Measurements from ENCODE around the gene CALML4. TPM values are rescaled to one million over a fixed set of nuclear protein-coding genes. Genes with fewer than 3 reads are reported as not detected.
"Not testable (repeated sequence)": the region's sequence is repeated elsewhere in the genome, so short reads cannot be mapped to it uniquely, and the experiment has no call there.

CALML4 gene
- total RNA-seq, 2 experiments from 2014 or later = 1.5 to 2.0 TPM

DNA sequence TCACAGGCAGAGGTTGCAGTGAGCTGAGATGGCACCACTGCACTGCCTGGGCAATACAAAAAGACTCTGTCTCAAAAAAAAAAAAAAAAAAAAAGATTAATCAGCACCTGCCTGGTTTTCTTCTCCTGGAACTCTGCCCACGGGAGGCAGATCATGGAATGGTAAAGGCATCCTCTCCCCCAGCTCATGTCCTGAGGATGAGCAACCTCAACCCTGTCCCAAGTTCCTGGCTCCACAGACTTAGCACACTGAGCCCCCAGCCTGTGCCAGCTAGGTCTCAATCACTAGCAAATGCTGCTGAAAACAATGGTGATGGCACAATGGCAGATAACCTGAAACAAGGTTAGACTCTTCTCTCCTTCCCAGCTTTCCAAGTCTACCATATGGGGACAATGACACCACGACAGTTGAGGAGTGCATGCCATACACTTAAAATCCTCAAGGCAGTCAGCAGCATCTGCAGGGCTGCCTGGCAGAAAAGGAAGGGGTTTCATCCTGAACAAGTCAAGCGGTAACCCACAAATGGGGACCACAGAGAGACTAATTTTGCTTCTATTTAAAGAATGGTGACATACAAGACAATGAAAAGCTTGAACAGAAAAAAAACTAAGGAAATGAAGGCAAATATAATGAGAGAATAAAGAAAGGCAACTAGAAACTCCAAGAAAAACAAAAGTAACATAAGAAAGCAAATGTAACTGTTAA is 19.6 kb upstream of the CALML4 start:
- H3K36me3 Mint-ChIP-seq (ENCODE audit: low read depth) = peaks cover under 1% of the 10 kb centered on the region
- CTCF ChIA-PET = no interaction called here
- DNase-seq (no peak), ATAC-seq (ENCODE audit: poor library complexity) (no peak)
- no peaks in the 10 kb centered on the region for H3K27me3 ChIP-seq (ENCODE audit: control insufficient read depth in 1 of 2, insufficient read depth in 2 of 2, low read length in 2 of 2)
- POLR2A ChIA-PET = no interaction called here
- H3K27ac Mint-ChIP-seq = peak overlapping the region; percentile 35
- no peak overlapping the region for H3K4me3 ChIP-seq (ENCODE audit: low read length)
- no peaks in the 10 kb centered on the region for H3K9me3 Mint-ChIP-seq
- TF ChIP-seq, protein P1, sequence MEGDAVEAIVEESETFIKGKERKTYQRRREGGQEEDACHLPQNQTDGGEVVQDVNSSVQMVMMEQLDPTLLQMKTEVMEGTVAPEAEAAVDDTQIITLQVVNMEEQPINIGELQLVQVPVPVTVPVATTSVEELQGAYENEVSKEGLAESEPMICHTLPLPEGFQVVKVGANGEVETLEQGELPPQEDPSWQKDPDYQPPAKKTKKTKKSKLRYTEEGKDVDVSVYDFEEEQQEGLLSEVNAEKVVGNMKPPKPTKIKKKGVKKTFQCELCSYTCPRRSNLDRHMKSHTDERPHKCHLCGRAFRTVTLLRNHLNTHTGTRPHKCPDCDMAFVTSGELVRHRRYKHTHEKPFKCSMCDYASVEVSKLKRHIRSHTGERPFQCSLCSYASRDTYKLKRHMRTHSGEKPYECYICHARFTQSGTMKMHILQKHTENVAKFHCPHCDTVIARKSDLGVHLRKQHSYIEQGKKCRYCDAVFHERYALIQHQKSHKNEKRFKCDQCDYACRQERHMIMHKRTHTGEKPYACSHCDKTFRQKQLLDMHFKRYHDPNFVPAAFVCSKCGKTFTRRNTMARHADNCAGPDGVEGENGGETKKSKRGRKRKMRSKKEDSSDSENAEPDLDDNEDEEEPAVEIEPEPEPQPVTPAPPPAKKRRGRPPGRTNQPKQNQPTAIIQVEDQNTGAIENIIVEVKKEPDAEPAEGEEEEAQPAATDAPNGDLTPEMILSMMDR (IDR thresholded peaks at IDR 0.05) = no peak
- no peaks in the 10 kb centered on the region for H3K9me3 ChIP-seq (ENCODE audit: control insufficient read depth in 1 of 2, insufficient read depth in 1 of 2, low read length in 2 of 2)
- peak overlapping the region; percentile 52 for H3K4me3 Mint-ChIP-seq
- H3K27ac ChIP-seq (ENCODE audit: low read depth in 1 of 2, low read length in 2 of 2) = no peak overlapping the region
- no peaks in the 10 kb centered on the region for H3K36me3 ChIP-seq (ENCODE audit: insufficient read depth, low read length)
- peaks cover 24% of the 10 kb centered on the region for H3K4me1 Mint-ChIP-seq (ENCODE audit: low read depth)
- H3K4me1 ChIP-seq (ENCODE audit: insufficient read depth, low read length) = peaks cover 19% of the 10 kb centered on the region
- intact Hi-C loops (cut with DNase I, micrococcal nuclease) = loop anchor here in 1 of 2 experiments (5.0 to 10.0 kb wide), 3 partner anchors 700 to 1722 kb away; partner anchors contain the start of genes AAGAB, C15orf61, IQCH and RPL4
- no peaks in the 10 kb centered on the region for H3K27me3 Mint-ChIP-seq

DNA sequence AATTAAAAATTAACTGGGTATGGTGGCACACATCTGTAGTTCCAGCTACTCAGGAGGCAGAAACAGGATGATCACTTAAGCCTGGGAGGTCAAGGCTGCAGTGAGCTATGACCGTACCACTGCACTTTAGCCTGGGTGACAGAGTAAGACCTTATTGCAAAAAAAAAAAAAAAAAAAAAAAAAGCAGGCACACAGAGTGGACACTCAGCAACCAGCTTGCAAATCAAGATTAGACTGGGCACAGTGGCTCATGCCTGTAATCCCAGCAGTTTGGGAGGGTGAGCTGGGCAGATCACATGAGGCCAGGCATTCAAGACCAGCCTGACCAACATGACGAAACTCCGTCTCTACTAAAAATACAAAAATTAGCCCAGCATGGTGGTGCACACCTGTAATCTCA is 19.0 kb upstream of the CALML4 start:
- Mint-ChIP-seq H3K27me3 (no peaks in the 10 kb centered on the region), H3K4me1 (ENCODE audit: low read depth) (peaks cover 24% of the 10 kb centered on the region), H3K4me3 (no peak overlapping the region), H3K36me3 (ENCODE audit: low read depth) (no peaks in the 10 kb centered on the region), H3K9me3 (no peaks in the 10 kb centered on the region), H3K27ac (no peak overlapping the region)
- intact Hi-C loops (cut with DNase I, micrococcal nuclease) = loop anchor here in 1 of 2 experiments (10.0 kb wide), 1 partner anchor 699 kb away; the partner anchor contains the start of gene C15orf61
- ATAC-seq (ENCODE audit: poor library complexity) (no peak), DNase-seq (no peak)
- H3K4me1 ChIP-seq (ENCODE audit: insufficient read depth, low read length) = peaks cover 19% of the 10 kb centered on the region
- H3K9me3 ChIP-seq (ENCODE audit: control insufficient read depth in 1 of 2, insufficient read depth in 1 of 2, low read length in 2 of 2) = no peaks in the 10 kb centered on the region
- TF ChIP-seq, protein P1 (IDR thresholded peaks at IDR 0.05) = no peak
- ChIA-PET POLR2A (no interaction called here), CTCF (no interaction called here)
- H3K4me3 ChIP-seq (ENCODE audit: low read length) = no peak overlapping the region
- H3K27me3 ChIP-seq (ENCODE audit: control insufficient read depth in 1 of 2, insufficient read depth in 2 of 2, low read length in 2 of 2) = no peaks in the 10 kb centered on the region
- no peak overlapping the region for H3K27ac ChIP-seq (ENCODE audit: low read depth in 1 of 2, low read length in 2 of 2)
- peaks cover 2% of the 10 kb centered on the region for H3K36me3 ChIP-seq (ENCODE audit: insufficient read depth, low read length)

DNA sequence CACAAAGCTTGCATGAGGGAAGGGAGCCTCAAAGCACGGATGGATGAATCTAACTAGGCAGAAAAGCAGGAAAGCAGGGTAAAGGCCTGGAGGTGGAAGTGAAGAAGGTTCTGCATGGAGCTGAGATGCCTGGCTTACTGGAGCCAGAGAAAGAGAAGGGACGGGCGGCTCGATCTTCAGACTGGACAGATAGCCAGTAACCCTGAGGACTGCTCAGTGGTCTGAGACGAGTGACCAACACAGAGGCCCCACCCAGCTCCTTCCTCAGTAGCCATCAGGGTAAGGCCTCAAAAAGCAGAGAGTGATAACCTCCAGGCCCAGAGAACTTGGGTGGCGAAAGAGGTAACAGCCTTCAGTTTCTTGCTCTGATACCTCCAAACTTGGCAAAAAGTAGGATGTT is 18.0 kb upstream of the CALML4 start:
- Histone ChIP-seq H3K4me3 (ENCODE audit: low read length) (no peak overlapping the region), H3K36me3 (ENCODE audit: insufficient read depth, low read length) (peaks cover 7% of the 10 kb centered on the region), H3K27ac (ENCODE audit: low read depth in 1 of 2, low read length in 2 of 2) (no peak overlapping the region), H3K9me3 (ENCODE audit: control insufficient read depth in 1 of 2, insufficient read depth in 1 of 2, low read length in 2 of 2) (no peaks in the 10 kb centered on the region), H3K4me1 (ENCODE audit: insufficient read depth, low read length) (peaks cover 10% of the 10 kb centered on the region), H3K27me3 (ENCODE audit: control insufficient read depth in 1 of 2, insufficient read depth in 2 of 2, low read length in 2 of 2) (no peaks in the 10 kb centered on the region)
- H3K27ac Mint-ChIP-seq = no peak overlapping the region
- TF ChIP-seq, protein P1 (IDR thresholded peaks at IDR 0.05) = no peak
- no peaks in the 10 kb centered on the region for H3K9me3 Mint-ChIP-seq
- DNase-seq (no peak), ATAC-seq (ENCODE audit: poor library complexity) (no peak)
- no peaks in the 10 kb centered on the region for H3K36me3 Mint-ChIP-seq (ENCODE audit: low read depth)
- H3K4me1 Mint-ChIP-seq (ENCODE audit: low read depth) = peaks cover 17% of the 10 kb centered on the region
- intact Hi-C loops (cut with DNase I, micrococcal nuclease) = loop anchor here in 1 of 2 experiments (10.0 kb wide), 1 partner anchor 698 kb away; the partner anchor contains the start of gene C15orf61
- H3K4me3 Mint-ChIP-seq = no peak overlapping the region
- H3K27me3 Mint-ChIP-seq = no peaks in the 10 kb centered on the region
- ChIA-PET POLR2A (no interaction called here), CTCF (no interaction called here)

DNA sequence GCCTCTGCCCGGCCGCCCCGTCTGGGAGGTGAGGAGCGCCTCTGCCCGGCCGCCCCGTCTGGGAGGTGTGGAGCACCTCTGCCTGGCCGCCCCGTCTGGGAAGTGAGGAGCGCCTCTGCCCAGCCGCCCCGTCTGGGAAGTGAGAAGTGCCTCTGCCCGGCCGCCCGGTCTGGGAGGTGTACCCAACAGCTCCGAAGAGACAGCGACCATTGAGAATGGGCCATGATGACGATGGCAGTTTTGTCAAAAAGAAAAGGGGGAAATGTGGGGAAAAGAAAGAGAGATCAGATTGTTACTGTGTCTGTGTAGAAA is 17.3 kb upstream of the CALML4 start:
- H3K36me3 Mint-ChIP-seq (ENCODE audit: low read depth); H3K27me3 ChIP-seq (ENCODE audit: control insufficient read depth in 1 of 2, insufficient read depth in 2 of 2, low read length in 2 of 2); H3K4me1 ChIP-seq (ENCODE audit: insufficient read depth, low read length); H3K9me3 ChIP-seq (ENCODE audit: control insufficient read depth in 1 of 2, insufficient read depth in 1 of 2, low read length in 2 of 2); H3K27ac ChIP-seq (ENCODE audit: low read depth in 1 of 2, low read length in 2 of 2); H3K4me3 ChIP-seq (ENCODE audit: low read length); DNase-seq; POLR2A ChIA-PET; CTCF ChIA-PET; H3K36me3 ChIP-seq (ENCODE audit: insufficient read depth, low read length); H3K27ac Mint-ChIP-seq; ATAC-seq (ENCODE audit: poor library complexity); H3K9me3 Mint-ChIP-seq; H3K27me3 Mint-ChIP-seq; H3K4me3 Mint-ChIP-seq: not testable (repeated sequence)
- H3K4me1 Mint-ChIP-seq (ENCODE audit: low read depth) = peaks cover 12% of the 10 kb centered on the region
- intact Hi-C loops (cut with DNase I, micrococcal nuclease) = loop anchor here in 1 of 2 experiments (10.0 kb wide), 1 partner anchor 698 kb away; the partner anchor contains the start of gene C15orf61

DNA sequence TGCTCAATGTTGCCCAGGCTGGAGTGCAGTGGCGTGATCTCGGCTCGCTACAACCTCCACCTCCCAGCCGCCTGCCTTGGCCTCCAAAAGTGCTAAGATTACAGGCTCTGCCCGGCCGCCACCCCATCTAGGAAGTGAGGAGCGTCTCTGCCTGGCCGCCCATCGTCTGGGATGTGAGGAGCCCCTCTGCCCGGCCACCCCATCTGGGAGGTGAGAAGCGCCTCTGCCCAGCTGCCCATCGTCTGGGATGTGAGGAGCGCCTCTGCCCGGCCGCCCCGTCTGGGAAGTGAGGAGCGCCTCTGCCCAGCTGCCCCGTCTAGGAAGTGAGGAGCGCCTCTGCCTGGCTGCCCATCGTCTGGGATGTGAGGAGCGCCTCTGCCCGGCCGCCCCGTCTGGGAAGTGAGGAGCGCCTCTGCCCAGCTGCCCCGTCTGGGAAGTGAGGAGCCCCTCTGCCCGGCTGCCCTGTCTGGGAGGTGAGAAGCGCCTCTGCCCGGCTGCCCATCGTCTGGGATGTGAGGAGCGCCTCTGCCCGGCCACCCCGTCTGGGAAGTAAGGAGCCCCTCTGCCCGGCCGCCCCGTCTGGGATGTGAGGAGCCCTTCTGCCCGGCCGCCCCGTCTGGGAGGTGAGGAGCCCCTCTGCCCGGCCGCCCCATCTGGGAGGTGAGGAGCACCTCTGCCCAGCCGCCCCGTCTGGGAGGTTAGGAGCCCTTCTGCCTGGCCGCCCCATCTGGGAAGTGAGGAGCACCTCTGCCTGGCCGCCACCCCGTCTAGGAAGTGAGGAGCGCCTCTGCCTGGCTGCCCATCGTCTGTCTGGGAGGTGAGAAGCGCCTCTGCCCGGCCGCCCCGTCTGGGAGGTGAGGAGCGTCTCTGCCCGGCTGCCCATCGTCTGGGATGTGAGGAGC is 16.6 kb upstream of the CALML4 start:
- H3K4me3 ChIP-seq (ENCODE audit: low read length); H3K4me1 ChIP-seq (ENCODE audit: insufficient read depth, low read length); H3K4me3 Mint-ChIP-seq; H3K9me3 ChIP-seq (ENCODE audit: control insufficient read depth in 1 of 2, insufficient read depth in 1 of 2, low read length in 2 of 2); H3K27me3 Mint-ChIP-seq; DNase-seq; H3K36me3 Mint-ChIP-seq (ENCODE audit: low read depth); CTCF ChIA-PET; ATAC-seq (ENCODE audit: poor library complexity); H3K9me3 Mint-ChIP-seq; H3K27ac Mint-ChIP-seq; POLR2A ChIA-PET; H3K27me3 ChIP-seq (ENCODE audit: control insufficient read depth in 1 of 2, insufficient read depth in 2 of 2, low read length in 2 of 2); H3K27ac ChIP-seq (ENCODE audit: low read depth in 1 of 2, low read length in 2 of 2); H3K36me3 ChIP-seq (ENCODE audit: insufficient read depth, low read length): not testable (repeated sequence)
- intact Hi-C loops (cut with DNase I, micrococcal nuclease) = loop anchor here in 1 of 2 experiments (10.0 kb wide), 1 partner anchor 697 kb away; the partner anchor contains the start of gene C15orf61
- H3K4me1 Mint-ChIP-seq (ENCODE audit: low read depth) = peaks cover 12% of the 10 kb centered on the region
